Spleen (tissue), 7 donors: ENCODE results near the gene MRPS30.

Source experiments
- CTCF ChIP-seq, 11 experiments: fragments of 200-600 bp in 7 of 11; fragments of 450-650 bp in 4 of 11; sonication (generic) in 4 of 11; IDR thresholded peaks in 8 of 11; conservative IDR thresholded peaks in 3 of 11; 1 replicate in 7 of 11; 2 replicates in 4 of 11; pipeline versions ENCODE4 v1.4.0 to v1.8.0; 2016 to 2021; ENCODE audit warnings: antibody characterized with exemption in 11 of 11, inconsistent platforms in 4 of 11, mild to moderate bottlenecking in 1 of 11
- POLR2A ChIP-seq, 3 donors: fragments of 450-650 bp; IDR thresholded peaks; one replicate each; pipeline ENCODE4 v1.5.1; 2017; ENCODE audit warnings: antibody characterized with exemption in 3 of 3, mild to moderate bottlenecking in 1 of 3
- donor health status: DM: no; HTN: no; CAD: no; lungs with moderate emphysema.
- donor health status: DM: no; HTN: no; CAD: no.
- donor health status: DM: no; HTN: no; CAD: no.

GRCh38 chr5:44783634-44784315 lies 25.0 kb upstream of the MRPS30 start:
- TF ChIP-seq CTCF (IDR thresholded peaks at IDR 0.05 in 8 of 11, conservative IDR thresholded peaks at IDR 0.05 in 3 of 11) (no peak), POLR2A (IDR thresholded peaks at IDR 0.05) (no peak)
